Adrenal gland (tissue), 5 donors: ENCODE measurements around the gene STK32C.

ENCODE experiments used
- CTCF ChIP-seq, 6 experiments: fragments of 450-650 bp in 4 of 6; fragments of 200-600 bp in 2 of 6; sonication (generic) in 1 of 6; IDR thresholded peaks; 1 replicate in 5 of 6; 2 replicates in 1 of 6; pipeline versions ENCODE4 v1.5.1 to v1.8.0; 2016 to 2021; ENCODE audit warnings: antibody characterized with exemption in 6 of 6, mild to moderate bottlenecking in 2 of 6, moderate library complexity in 1 of 6
- POLR2A ChIP-seq, 2 donors: fragments of 450-650 bp; IDR thresholded peaks; one replicate each; pipeline ENCODE4 v1.6.1; 2017; ENCODE audit warnings: antibody characterized with exemption in 2 of 2, mild to moderate bottlenecking in 2 of 2, moderate library complexity in 1 of 2
- donor health status: DM: no; HTN: no; CAD: no.

GRCh38 chr10:132213917-132214316, 93.8 kb downstream of the STK32C start:
- TF ChIP-seq CTCF (IDR thresholded peaks at IDR 0.05) (no peak), POLR2A (IDR thresholded peaks at IDR 0.05) (no peak)
